ENCODE measurements around the gene SOCS2. TPM values are rescaled to one million over a fixed set of nuclear protein-coding genes. Genes with fewer than 3 reads are reported as not detected.

SOCS2 gene
- total RNA-seq, 2 experiments from 2014 or later = not detected

DNA sequence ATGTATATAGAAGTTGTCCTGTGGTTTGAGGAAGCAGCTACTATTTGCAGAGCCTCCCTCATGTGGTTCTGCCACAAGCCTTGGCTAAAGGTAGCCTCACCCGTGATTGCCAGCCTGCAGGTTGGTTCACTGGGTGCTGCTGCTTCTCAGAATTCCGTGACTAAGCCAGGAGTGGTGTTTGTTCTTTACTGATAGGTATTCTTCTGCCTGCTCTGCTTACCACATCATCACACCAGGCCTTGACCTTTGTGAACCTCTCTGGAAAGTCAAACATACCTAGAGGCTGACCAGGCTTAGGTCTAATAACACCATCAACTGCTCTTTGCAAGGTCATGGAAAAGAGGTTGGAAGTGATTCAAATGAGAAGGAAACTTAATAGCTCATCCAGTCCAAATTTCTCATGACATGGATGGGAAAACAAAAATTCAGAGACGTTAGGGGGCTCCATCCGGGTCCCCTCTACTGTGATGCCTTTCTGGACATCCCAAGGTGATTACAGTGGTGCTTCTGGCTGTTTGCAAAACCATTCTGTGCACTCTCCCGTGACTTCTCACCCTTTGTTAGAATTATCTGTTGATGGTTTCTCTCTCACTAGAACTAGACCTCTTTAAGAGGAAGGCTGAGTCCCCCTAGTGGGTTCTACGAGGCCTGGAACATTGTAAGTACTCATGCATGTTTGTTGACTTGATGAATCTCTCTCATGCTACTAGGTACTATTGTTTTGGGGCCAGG is 8.5 kb upstream of the SOCS2 start:
- intact Hi-C loops (cut with micrococcal nuclease; ENCODE audit: unreplicated experiment) = loop anchor here (2.0 kb wide), 1 partner anchor 61 kb away; no protein-coding TSS in a partner anchor
- POLR2A ChIA-PET = interaction anchor here (0.5 to 0.6 kb wide), 2 partner anchors 12 to 14 kb away, joined by 4 to 5 read pairs; no protein-coding TSS in a partner anchor
- BruUV-seq (replicated peaks) = no TSS peak
- Histone ChIP-seq H2AFZ (ENCODE audit: low read length) (no peak overlapping the region), H3K79me2 (ENCODE audit: insufficient read depth, low read depth, low read length) (no peaks in the 10 kb centered on the region), H3K4me3 (ENCODE audit: low read depth, low read length, poor library complexity, severe bottlenecking) (no peak overlapping the region), H3K4me2 (ENCODE audit: low read length) (no peak overlapping the region), H3K4me1 (ENCODE audit: insufficient read depth, low read length, poor library complexity, severe bottlenecking) (no peaks in the 10 kb centered on the region), H3K36me3 (ENCODE audit: insufficient read depth, low read length) (no peaks in the 10 kb centered on the region), H3K9me3 (ENCODE audit: low read length) (no peaks in the 10 kb centered on the region), H3K9me2 (ENCODE audit: insufficient read depth, low read length) (no peaks in the 10 kb centered on the region), H4K20me1 (ENCODE audit: insufficient read depth, low read length) (no peaks in the 10 kb centered on the region), H3K27ac (ENCODE audit: low read depth, low read length, poor library complexity, severe bottlenecking) (no peak overlapping the region)
- peak; percentile 61 for DNase-seq (ENCODE audit: low spot score)
- TF ChIP-seq, protein P1, sequence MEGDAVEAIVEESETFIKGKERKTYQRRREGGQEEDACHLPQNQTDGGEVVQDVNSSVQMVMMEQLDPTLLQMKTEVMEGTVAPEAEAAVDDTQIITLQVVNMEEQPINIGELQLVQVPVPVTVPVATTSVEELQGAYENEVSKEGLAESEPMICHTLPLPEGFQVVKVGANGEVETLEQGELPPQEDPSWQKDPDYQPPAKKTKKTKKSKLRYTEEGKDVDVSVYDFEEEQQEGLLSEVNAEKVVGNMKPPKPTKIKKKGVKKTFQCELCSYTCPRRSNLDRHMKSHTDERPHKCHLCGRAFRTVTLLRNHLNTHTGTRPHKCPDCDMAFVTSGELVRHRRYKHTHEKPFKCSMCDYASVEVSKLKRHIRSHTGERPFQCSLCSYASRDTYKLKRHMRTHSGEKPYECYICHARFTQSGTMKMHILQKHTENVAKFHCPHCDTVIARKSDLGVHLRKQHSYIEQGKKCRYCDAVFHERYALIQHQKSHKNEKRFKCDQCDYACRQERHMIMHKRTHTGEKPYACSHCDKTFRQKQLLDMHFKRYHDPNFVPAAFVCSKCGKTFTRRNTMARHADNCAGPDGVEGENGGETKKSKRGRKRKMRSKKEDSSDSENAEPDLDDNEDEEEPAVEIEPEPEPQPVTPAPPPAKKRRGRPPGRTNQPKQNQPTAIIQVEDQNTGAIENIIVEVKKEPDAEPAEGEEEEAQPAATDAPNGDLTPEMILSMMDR (conservative IDR thresholded peaks at IDR 0.05; ENCODE audit: low read length) = peak; percentile 76
- no peak for TF ChIP-seq EZH2phosphoT487 (IDR thresholded peaks at IDR 0.05; ENCODE audit: borderline replicate concordance, low read depth, low read length)
- CTCF ChIA-PET (ENCODE audit: unreplicated experiment) = no interaction called here

DNA sequence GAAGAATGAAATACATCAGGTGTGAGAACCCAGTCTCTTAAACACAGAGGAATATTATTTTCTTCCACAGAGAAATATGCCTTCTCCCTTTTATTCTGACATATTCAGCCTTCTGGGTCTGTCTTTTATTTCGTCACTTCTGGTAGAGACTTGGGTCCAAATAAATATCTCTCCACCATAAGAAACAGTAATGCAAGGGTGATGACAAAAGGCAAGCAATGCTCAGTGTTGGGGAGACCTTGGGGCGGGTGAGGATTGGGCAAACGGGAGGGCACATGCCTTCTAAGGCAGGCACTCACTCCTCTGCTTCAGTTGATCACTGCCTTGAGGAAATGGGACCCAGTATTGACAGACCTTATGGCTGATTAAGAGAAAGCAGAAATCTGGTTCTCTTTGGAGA is 6.7 kb upstream of the SOCS2 start:
- DNase-seq (ENCODE audit: low spot score) = no peak
- intact Hi-C loops (cut with micrococcal nuclease; ENCODE audit: unreplicated experiment) = loop anchor here (2.0 kb wide), 1 partner anchor 63 kb away; no protein-coding TSS in a partner anchor
- no peaks in the 10 kb centered on the region for H3K9me3 ChIP-seq (ENCODE audit: low read length)
- H4K20me1 ChIP-seq (ENCODE audit: insufficient read depth, low read length) = no peaks in the 10 kb centered on the region
- POLR2A ChIA-PET = no interaction called here
- no peaks in the 10 kb centered on the region for H3K9me2 ChIP-seq (ENCODE audit: insufficient read depth, low read length)
- no TSS peak for BruUV-seq (replicated peaks)
- H3K4me2 ChIP-seq (ENCODE audit: low read length) = no peak overlapping the region
- no peak overlapping the region for H2AFZ ChIP-seq (ENCODE audit: low read length)
- H3K79me2 ChIP-seq (ENCODE audit: insufficient read depth, low read depth, low read length) = no peaks in the 10 kb centered on the region
- CTCF ChIA-PET (ENCODE audit: unreplicated experiment) = no interaction called here
- no peak overlapping the region for H3K4me3 ChIP-seq (ENCODE audit: low read depth, low read length, poor library complexity, severe bottlenecking)
- no peaks in the 10 kb centered on the region for H3K36me3 ChIP-seq (ENCODE audit: insufficient read depth, low read length)
- no peak overlapping the region for H3K27ac ChIP-seq (ENCODE audit: low read depth, low read length, poor library complexity, severe bottlenecking)
- peaks cover 11% of the 10 kb centered on the region for H3K4me1 ChIP-seq (ENCODE audit: insufficient read depth, low read length, poor library complexity, severe bottlenecking)
- TF ChIP-seq, protein P1 (conservative IDR thresholded peaks at IDR 0.05; ENCODE audit: low read length) = no peak
- TF ChIP-seq EZH2phosphoT487 (IDR thresholded peaks at IDR 0.05; ENCODE audit: borderline replicate concordance, low read depth, low read length) = no peak

GRCh38 chr12:93567174-93567573 is 5.3 kb upstream of the SOCS2 start:
- POLR2A ChIA-PET = no interaction called here
- H2AFZ ChIP-seq (ENCODE audit: low read length) = no peak overlapping the region
- no peak for DNase-seq (ENCODE audit: low spot score)
- H3K9me3 ChIP-seq (ENCODE audit: low read length) = no peaks in the 10 kb centered on the region
- H3K36me3 ChIP-seq (ENCODE audit: insufficient read depth, low read length) = no peaks in the 10 kb centered on the region
- intact Hi-C loops (cut with micrococcal nuclease; ENCODE audit: unreplicated experiment) = no loop called here
- H3K4me1 ChIP-seq (ENCODE audit: insufficient read depth, low read length, poor library complexity, severe bottlenecking) = peaks cover 19% of the 10 kb centered on the region
- no peak overlapping the region for H3K4me3 ChIP-seq (ENCODE audit: low read depth, low read length, poor library complexity, severe bottlenecking)
- no peak overlapping the region for H3K27ac ChIP-seq (ENCODE audit: low read depth, low read length, poor library complexity, severe bottlenecking)
- no TSS peak for BruUV-seq (replicated peaks)
- H4K20me1 ChIP-seq (ENCODE audit: insufficient read depth, low read length) = no peaks in the 10 kb centered on the region
- no peaks in the 10 kb centered on the region for H3K79me2 ChIP-seq (ENCODE audit: insufficient read depth, low read depth, low read length)
- TF ChIP-seq, protein P1 (conservative IDR thresholded peaks at IDR 0.05; ENCODE audit: low read length) = no peak
- TF ChIP-seq EZH2phosphoT487 (IDR thresholded peaks at IDR 0.05; ENCODE audit: borderline replicate concordance, low read depth, low read length) = no peak
- CTCF ChIA-PET (ENCODE audit: unreplicated experiment) = no interaction called here
- H3K4me2 ChIP-seq (ENCODE audit: low read length) = no peak overlapping the region
- H3K9me2 ChIP-seq (ENCODE audit: insufficient read depth, low read length) = no peaks in the 10 kb centered on the region
